WTC11 (cell line): Measurements from ENCODE around the gene FHOD3. TPM values are rescaled to one million over a fixed set of nuclear protein-coding genes. Genes with fewer than 3 reads are reported as not detected.

Experiments used
- ATAC-seq: fragments of 200-7000 bp; cut with Tn5 transposase; 2 replicates; pipeline ENCODE4 v1.10.0; 2021; ENCODE audit warnings: mild to moderate bottlenecking, moderate library complexity
- CTCF ChIA-PET: fragments of 300-600 bp; sonication (Branson Sonifier 250); formaldehyde crosslinking; loops from one replicate; lab custom pipeline; 2021; ENCODE audit warnings: antibody characterized with exemption; lab: Charles Lee
- POLR2A ChIA-PET: fragments of 350-600 bp; sonication (Branson Sonifier 250); formaldehyde crosslinking; loops from one replicate; lab custom pipeline; 2021; ENCODE audit warnings: antibody characterized with exemption; lab: Charles Lee
- DNase-seq: peaks from one replicate; pipeline ENCODE4 v3.0.0; 2021; ENCODE audit warnings: low spot score
- H3K27ac Mint-ChIP-seq: 2 replicates; pipeline ENCODE4 v1.8.0; 2021; ENCODE audit warnings: mixed read lengths
- H3K27me3 Mint-ChIP-seq: 2 replicates; pipeline ENCODE4 v1.8.0; 2021; ENCODE audit warnings: low read depth, mild to moderate bottlenecking, moderate library complexity, mixed read lengths
- H3K36me3 Mint-ChIP-seq: 2 replicates; pipeline ENCODE4 v1.8.0; 2021; ENCODE audit warnings: mixed read lengths
- H3K4me1 Mint-ChIP-seq: 2 replicates; pipeline ENCODE4 v1.8.0; 2022; ENCODE audit warnings: mixed read lengths
- H3K4me3 Mint-ChIP-seq: 2 replicates; pipeline ENCODE4 v1.8.0; 2021; ENCODE audit warnings: mild to moderate bottlenecking, moderate library complexity, mixed read lengths
- H3K9me3 Mint-ChIP-seq: 2 replicates; pipeline ENCODE4 v1.8.0; 2021; ENCODE audit warnings: mixed read lengths
- CREB1 ChIP-seq: sonication (generic); formaldehyde crosslinking; IDR thresholded peaks from 2 replicates; pipeline ENCODE4 v1.8.0; 2023; ENCODE audit warnings: mild to moderate bottlenecking, missing genetic modification reagents
- CREM ChIP-seq: sonication (generic); formaldehyde crosslinking; IDR thresholded peaks from 2 replicates; pipeline ENCODE4 v1.8.1; 2022; ENCODE audit warnings: mild to moderate bottlenecking, missing genetic modification reagents, moderate library complexity
- ERG ChIP-seq: fragments of 250-450 bp; sonication (Bioruptor Pico); IDR thresholded peaks from 2 replicates; pipeline ENCODE4 v1.8.0; 2021; ENCODE audit warnings: mild to moderate bottlenecking
- ESRRA ChIP-seq: sonication (generic); formaldehyde crosslinking; IDR thresholded peaks from 2 replicates; pipeline ENCODE4 v1.8.1; 2022; ENCODE audit warnings: mild to moderate bottlenecking, missing genetic modification reagents, borderline replicate concordance
- ETV6 ChIP-seq: sonication (generic); formaldehyde crosslinking; IDR thresholded peaks from 2 replicates; pipeline ENCODE4 v1.8.1; 2022; ENCODE audit warnings: mild to moderate bottlenecking, missing genetic modification reagents
- FOXK1 ChIP-seq: sonication (generic); formaldehyde crosslinking; IDR thresholded peaks from 2 replicates; pipeline ENCODE4 v1.8.0; 2022; ENCODE audit warnings: mild to moderate bottlenecking, moderate library complexity, missing genetic modification reagents
- KAT7 ChIP-seq: sonication (generic); formaldehyde crosslinking; IDR thresholded peaks from 2 replicates; pipeline ENCODE4 v1.8.1; 2023; ENCODE audit warnings: missing genetic modification reagents, mild to moderate bottlenecking, borderline replicate concordance
- MXD4 ChIP-seq: fragments of 250-450 bp; sonication (Bioruptor Pico); IDR thresholded peaks from 2 replicates; pipeline ENCODE4 v1.8.0; 2021; ENCODE audit warnings: mild to moderate bottlenecking, moderate library complexity, borderline replicate concordance
- PRDM15 ChIP-seq: sonication (generic); formaldehyde crosslinking; IDR thresholded peaks from 2 replicates; pipeline ENCODE4 v1.8.0; 2022; ENCODE audit warnings: missing genetic modification reagents
- RELA ChIP-seq: sonication (generic); formaldehyde crosslinking; IDR thresholded peaks from 2 replicates; pipeline ENCODE4 v1.8.1; 2022; ENCODE audit warnings: missing genetic modification reagents, mild to moderate bottlenecking, borderline replicate concordance
- STAT6 ChIP-seq: sonication (generic); formaldehyde crosslinking; conservative IDR thresholded peaks from 2 replicates; pipeline ENCODE4 v1.8.1; 2023; ENCODE audit warnings: mild to moderate bottlenecking, low read depth, missing genetic modification reagents, moderate library complexity
- TCF7 ChIP-seq: sonication (generic); formaldehyde crosslinking; IDR thresholded peaks from 2 replicates; pipeline ENCODE4 v1.8.0; 2022; ENCODE audit warnings: mild to moderate bottlenecking, low read depth, missing genetic modification reagents, moderate library complexity
- USF2 ChIP-seq: sonication (generic); formaldehyde crosslinking; IDR thresholded peaks from 2 replicates; pipeline ENCODE4 v1.8.1; 2023; ENCODE audit warnings: mild to moderate bottlenecking, missing genetic modification reagents, moderate library complexity
- ZNF219 ChIP-seq: sonication (generic); formaldehyde crosslinking; IDR thresholded peaks from 2 replicates; pipeline ENCODE4 v1.8.0; 2023; ENCODE audit warnings: missing genetic modification reagents, mild to moderate bottlenecking, borderline replicate concordance
- ZNF317 ChIP-seq: sonication (generic); formaldehyde crosslinking; IDR thresholded peaks from 2 replicates; pipeline ENCODE4 v1.8.1; 2023; ENCODE audit warnings: low read depth, mild to moderate bottlenecking, moderate library complexity, missing genetic modification reagents, borderline replicate concordance
- ZNF423 ChIP-seq: fragments of 250-450 bp; sonication (Bioruptor Pico); IDR thresholded peaks from 2 replicates; pipeline ENCODE4 v2.1.2; 2022; ENCODE audit warnings: mild to moderate bottlenecking, moderate library complexity
- ZNF671 ChIP-seq: fragments of 250-450 bp; sonication (Bioruptor Pico); IDR thresholded peaks from 2 replicates; pipeline ENCODE4 v1.8.0; 2021; ENCODE audit warnings: mild to moderate bottlenecking
- total RNA-seq: library from RNA; stranded (reverse); gene quantifications from 3 replicates; pipeline ENCODE4 v1.2.3, GENCODE V29; 2021
- TF ChIP-seq, protein P1 (sequence below): sonication (generic); formaldehyde crosslinking; IDR thresholded peaks from 2 replicates; pipeline ENCODE4 v1.8.1; 2023; ENCODE audit warnings: mild to moderate bottlenecking, missing genetic modification reagents, borderline replicate concordance
- TF ChIP-seq, protein P2 (sequence below): sonication (generic); formaldehyde crosslinking; IDR thresholded peaks from 2 replicates; pipeline ENCODE4 v1.8.1; 2022; ENCODE audit warnings: missing genetic modification reagents, borderline replicate concordance
- TF ChIP-seq, protein P3 (sequence below): fragments of 250-450 bp; sonication (Bioruptor Pico); conservative IDR thresholded peaks from 2 replicates; pipeline ENCODE4 v1.9.0; 2021; ENCODE audit warnings: mild to moderate bottlenecking

The FHOD3 gene
- total RNA-seq, 1 experiment from 2014 or later: 3.8 TPM

DNA sequence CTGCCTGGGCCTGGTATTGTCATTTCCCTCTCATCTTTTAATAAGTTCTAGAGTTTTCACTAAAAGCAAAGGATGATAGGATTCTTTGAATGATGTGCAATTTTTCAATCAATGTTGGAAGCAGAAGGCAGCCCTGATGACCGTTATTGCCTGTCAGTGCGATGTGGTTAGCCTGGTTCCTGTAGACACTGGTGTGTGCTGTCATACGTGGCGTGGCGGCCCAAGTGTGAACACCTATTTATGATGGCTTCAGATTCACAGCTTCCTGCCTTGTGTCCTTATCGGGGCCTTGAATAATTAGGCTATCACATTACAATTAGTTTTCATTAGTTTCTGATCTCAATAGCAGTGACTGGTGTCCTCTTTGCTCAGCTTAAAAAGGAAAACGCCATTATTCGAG is 312.7 kb downstream of the FHOD3 start (continued):
- TF ChIP-seq, protein P1, sequence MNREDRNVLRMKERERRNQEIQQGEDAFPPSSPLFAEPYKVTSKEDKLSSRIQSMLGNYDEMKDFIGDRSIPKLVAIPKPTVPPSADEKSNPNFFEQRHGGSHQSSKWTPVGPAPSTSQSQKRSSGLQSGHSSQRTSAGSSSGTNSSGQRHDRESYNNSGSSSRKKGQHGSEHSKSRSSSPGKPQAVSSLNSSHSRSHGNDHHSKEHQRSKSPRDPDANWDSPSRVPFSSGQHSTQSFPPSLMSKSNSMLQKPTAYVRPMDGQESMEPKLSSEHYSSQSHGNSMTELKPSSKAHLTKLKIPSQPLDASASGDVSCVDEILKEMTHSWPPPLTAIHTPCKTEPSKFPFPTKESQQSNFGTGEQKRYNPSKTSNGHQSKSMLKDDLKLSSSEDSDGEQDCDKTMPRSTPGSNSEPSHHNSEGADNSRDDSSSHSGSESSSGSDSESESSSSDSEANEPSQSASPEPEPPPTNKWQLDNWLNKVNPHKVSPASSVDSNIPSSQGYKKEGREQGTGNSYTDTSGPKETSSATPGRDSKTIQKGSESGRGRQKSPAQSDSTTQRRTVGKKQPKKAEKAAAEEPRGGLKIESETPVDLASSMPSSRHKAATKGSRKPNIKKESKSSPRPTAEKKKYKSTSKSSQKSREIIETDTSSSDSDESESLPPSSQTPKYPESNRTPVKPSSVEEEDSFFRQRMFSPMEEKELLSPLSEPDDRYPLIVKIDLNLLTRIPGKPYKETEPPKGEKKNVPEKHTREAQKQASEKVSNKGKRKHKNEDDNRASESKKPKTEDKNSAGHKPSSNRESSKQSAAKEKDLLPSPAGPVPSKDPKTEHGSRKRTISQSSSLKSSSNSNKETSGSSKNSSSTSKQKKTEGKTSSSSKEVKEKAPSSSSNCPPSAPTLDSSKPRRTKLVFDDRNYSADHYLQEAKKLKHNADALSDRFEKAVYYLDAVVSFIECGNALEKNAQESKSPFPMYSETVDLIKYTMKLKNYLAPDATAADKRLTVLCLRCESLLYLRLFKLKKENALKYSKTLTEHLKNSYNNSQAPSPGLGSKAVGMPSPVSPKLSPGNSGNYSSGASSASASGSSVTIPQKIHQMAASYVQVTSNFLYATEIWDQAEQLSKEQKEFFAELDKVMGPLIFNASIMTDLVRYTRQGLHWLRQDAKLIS: no peak
- TF ChIP-seq ERG (CRISPR knock-in tag) (no peak), KAT7 (CRISPR knock-in tag) (no peak), ESRRA (CRISPR knock-in tag) (no peak), CREB1 (no peak)

DNA sequence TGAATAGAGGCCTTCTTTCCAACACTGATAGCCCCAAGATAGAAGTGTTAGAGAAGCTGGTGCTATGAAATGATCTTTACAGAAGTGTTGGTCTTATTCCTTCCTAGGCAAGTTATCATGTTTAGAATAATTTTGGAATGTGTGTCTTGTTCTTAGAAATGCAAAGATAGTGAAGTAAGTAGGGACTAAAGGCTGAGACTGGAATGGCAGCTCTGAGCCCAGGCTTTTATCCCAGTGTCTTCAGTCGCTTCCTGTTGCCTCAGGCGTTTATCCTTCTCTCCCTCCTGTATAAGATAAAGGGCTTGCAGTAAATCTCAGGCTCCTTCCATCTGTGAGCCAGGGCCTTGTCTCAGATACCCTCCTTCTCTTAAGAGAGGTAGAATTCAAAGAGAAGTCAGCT is 313.1 kb downstream of the FHOD3 start:
- CTCF ChIA-PET: interaction anchor here (1.1 kb wide), 1 partner anchor 13 kb away, joined by 3 read pairs; no protein-coding TSS in a partner anchor
- DNase-seq (no peak), ATAC-seq (peak; percentile 76)
- no peaks in the 10 kb centered on the region for H3K36me3 Mint-ChIP-seq
- H3K27ac Mint-ChIP-seq: no peak overlapping the region
- H3K9me3 Mint-ChIP-seq: no peaks in the 10 kb centered on the region
- POLR2A ChIA-PET: interaction anchor here (0.5 kb wide), 1 partner anchor 148 kb away, joined by 4 read pairs; no protein-coding TSS in a partner anchor
- no peak overlapping the region for H3K4me3 Mint-ChIP-seq
- H3K4me1 Mint-ChIP-seq: peaks cover 8% of the 10 kb centered on the region
- H3K27me3 Mint-ChIP-seq: no peaks in the 10 kb centered on the region
- TF ChIP-seq ZNF317 (CRISPR knock-in tag) (no peak), TCF7 (CRISPR knock-in tag) (no peak), ZNF219 (CRISPR knock-in tag) (no peak), CREM (CRISPR knock-in tag) (no peak), ETV6 (no peak), ESRRA (CRISPR knock-in tag) (no peak), ZNF671 (CRISPR knock-in tag) (no peak), PRDM15 (CRISPR knock-in tag) (no peak), MXD4 (no peak), RELA (CRISPR knock-in tag) (no peak), ZNF423 (no peak), KAT7 (CRISPR knock-in tag) (no peak), USF2 (CRISPR knock-in tag) (no peak), STAT6 (CRISPR knock-in tag) (no peak), FOXK1 (CRISPR knock-in tag) (no peak)
- TF ChIP-seq, protein P2, sequence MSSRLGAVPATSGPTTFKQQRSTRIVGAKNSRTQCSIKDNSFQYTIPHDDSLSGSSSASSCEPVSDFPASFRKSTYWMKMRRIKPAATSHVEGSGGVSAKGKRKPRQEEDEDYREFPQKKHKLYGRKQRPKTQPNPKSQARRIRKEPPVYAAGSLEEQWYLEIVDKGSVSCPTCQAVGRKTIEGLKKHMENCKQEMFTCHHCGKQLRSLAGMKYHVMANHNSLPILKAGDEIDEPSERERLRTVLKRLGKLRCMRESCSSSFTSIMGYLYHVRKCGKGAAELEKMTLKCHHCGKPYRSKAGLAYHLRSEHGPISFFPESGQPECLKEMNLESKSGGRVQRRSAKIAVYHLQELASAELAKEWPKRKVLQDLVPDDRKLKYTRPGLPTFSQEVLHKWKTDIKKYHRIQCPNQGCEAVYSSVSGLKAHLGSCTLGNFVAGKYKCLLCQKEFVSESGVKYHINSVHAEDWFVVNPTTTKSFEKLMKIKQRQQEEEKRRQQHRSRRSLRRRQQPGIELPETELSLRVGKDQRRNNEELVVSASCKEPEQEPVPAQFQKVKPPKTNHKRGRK (CRISPR knock-in tag): no peak
- TF ChIP-seq, protein P3, sequence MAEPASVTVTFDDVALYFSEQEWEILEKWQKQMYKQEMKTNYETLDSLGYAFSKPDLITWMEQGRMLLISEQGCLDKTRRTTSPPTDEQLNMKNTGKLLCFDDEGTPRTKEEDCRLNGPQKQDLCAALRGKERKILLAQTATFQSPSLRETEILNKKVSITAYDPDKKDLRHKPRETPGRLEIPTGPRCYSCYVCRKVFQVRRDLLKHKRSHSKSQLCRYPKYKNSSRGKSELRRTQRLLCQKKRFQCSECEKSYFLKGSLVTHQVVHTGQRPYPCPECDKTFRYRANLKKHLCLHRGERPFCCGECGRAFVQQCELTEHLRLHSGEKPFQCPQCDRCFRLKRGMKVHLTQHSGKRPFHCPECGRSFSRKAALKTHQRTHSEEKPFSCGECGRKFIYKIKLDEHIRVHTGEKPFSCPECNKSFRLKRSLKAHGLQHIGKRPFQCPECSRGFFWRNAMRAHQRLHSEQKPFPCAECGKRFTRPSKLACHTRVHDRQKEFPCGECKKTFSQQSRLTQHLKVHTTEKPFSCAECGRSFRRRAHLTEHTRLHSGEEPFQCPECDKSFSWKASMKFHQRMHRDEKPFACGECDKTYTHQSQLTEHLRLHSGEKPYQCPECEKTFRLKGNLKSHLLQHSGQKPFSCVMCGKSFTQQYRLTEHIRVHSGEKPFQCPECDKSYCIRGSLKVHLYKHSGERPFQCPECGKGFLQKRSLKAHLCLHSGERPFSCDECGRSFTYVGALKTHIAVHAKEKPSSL (CRISPR knock-in tag): no peak
